GM21367 (cell line): Measurements from ENCODE around the gene NAA38.

Experiments used
- ATAC-seq: cut with Tn5 transposase; IDR thresholded peaks from one replicate; pipeline ENCODE4 v1.9.1; 2021; ENCODE audit not compliant: unreplicated experiment

NAA38 gene

DNA sequence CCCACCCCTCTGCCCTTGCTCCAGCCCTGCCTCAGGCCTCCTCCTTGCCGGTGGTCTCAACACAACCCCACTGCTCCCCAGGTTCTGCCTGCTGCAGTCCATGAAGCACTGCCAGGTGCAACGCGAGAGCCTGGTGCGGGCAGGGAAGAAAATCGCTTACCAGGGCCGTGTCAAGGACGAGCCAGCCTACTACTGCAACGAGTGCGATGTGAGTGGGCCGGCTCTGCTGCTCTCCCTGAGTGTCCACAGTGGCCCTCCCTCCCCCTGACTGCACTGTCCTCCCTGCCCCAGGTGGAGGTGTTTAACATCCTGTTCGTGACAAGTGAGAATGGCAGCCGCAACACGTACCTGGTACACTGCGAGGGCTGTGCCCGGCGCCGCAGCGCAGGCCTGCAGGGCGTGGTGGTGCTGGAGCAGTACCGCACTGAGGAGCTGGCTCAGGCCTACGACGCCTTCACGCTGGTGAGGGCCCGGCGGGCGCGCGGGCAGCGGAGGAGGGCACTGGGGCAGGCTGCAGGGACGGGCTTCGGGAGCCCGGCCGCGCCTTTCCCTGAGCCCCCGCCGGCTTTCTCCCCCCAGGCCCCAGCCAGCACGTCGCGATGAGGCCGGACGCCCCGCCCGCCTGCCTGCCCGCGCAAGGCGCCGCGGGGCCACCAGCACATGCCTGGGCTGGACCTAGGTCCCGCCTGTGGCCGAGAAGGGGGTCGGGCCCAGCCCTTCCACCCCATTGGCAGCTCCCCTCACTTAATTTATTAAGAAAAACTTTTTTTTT is 4.3 kb downstream of the NAA38 start:
- no peak for ATAC-seq

- no peak for ATAC-seq
Observed at GRCh38 chr17:7852262-7852670, 5.1 kb downstream of the NAA38 start.

DNA sequence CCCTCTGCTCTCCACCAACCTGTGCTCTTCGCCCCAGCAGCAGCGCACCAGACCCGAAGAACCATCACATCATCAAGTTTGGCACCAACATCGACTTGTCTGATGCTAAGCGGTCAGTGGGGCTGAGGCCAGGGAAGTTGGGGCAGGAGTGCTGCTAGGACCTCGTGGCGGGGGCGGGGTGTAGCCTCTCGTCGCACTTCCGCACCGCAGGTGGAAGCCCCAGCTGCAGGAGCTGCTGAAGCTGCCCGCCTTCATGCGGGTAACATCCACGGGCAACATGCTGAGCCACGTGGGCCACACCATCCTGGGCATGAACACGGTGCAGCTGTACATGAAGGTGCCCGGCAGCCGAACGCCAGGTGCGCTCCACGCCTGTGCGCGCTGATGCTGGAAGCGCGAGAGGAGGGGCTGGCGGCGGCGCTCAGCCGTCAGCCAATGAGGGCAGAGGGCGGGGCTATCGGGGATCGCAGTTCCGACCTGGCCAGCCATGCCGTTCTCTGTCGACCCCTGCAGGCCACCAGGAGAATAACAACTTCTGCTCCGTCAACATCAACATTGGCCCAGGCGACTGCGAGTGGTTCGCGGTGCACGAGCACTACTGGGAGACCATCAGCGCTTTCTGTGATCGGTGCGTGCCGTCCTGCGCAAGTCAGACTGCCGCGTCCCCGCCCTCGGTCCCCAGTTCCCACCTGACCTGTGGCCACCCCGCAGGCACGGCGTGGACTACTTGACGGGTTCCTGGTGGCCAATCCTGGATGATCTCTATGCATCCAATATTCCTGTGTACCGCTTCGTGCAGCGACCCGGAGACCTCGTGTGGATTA is 5.7 kb downstream of the NAA38 start:
- ATAC-seq = peak; percentile 46

DNA sequence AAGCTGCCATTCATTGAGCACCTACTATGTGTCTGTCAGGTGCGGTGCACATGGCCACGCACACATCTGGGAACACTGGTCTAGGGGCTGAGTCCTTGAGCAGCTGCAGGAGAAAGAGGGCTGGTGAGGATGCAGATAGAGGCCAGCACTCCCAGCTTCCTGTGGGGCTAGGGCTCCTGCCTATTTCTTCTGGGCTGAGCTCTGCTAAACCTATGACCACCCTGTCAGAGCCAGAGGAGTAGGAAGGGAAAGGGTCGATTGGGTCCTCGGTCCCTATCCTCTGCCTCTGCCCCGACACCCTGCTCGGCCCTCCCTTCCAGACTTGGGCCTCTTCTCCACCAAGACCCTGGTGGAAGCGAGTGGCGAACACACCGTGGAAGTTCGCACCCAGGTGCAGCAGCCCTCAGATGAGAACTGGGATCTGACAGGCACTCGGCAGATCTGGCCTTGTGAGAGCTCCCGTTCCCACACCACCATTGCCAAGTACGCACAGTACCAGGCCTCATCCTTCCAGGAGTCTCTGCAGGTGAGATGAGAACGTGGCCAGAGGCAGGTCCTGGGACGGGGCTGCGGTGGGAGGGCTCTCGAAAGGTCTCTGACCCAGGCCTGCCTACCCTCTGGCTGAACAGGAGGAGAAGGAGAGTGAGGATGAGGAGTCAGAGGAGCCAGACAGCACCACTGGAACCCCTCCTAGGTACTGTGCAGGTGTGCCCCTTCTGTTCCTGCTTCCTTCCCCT is 6.5 kb downstream of the NAA38 start:
- no peak for ATAC-seq

GRCh38 chr17:7849751-7850504 is 7.4 kb downstream of the NAA38 start:
- ATAC-seq = no peak

GRCh38 chr17:7849130-7849750 is 8.1 kb downstream of the NAA38 start:
- ATAC-seq = no peak

DNA sequence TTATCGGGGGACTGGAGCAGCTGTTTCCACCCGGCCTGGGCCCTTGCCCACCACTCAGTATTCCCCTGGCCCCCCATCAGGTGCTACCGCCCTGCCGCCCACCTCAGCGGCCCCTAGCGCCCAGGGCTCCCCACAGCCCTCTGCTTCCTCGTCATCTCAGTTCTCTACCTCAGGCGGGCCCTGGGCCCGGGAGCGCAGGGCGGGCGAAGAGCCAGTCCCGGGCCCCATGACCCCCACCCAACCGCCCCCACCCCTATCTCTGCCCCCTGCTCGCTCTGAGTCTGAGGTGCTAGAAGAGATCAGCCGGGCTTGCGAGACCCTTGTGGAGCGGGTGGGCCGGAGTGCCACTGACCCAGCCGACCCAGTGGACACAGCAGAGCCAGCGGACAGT is 8.6 kb downstream of the NAA38 start:
- ATAC-seq = no peak

DNA sequence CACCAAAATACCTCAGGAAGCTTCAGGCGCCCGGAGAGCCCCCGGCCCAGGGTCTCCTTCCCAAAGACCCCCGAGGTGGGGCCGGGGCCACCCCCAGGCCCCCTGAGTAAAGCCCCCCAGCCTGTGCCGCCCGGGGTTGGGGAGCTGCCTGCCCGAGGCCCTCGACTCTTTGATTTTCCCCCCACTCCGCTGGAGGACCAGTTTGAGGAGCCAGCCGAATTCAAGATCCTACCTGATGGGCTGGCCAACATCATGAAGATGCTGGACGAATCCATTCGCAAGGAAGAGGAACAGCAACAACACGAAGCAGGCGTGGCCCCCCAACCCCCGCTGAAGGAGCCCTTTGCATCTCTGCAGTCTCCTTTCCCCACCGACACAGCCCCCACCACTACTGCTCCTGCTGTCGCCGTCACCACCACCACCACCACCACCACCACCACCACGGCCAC is 9.2 kb downstream of the NAA38 start:
- ATAC-seq = no peak

- no peak for ATAC-seq
Observed at GRCh38 chr17:7846765-7847661, 10.3 kb downstream of the NAA38 start.

DNA sequence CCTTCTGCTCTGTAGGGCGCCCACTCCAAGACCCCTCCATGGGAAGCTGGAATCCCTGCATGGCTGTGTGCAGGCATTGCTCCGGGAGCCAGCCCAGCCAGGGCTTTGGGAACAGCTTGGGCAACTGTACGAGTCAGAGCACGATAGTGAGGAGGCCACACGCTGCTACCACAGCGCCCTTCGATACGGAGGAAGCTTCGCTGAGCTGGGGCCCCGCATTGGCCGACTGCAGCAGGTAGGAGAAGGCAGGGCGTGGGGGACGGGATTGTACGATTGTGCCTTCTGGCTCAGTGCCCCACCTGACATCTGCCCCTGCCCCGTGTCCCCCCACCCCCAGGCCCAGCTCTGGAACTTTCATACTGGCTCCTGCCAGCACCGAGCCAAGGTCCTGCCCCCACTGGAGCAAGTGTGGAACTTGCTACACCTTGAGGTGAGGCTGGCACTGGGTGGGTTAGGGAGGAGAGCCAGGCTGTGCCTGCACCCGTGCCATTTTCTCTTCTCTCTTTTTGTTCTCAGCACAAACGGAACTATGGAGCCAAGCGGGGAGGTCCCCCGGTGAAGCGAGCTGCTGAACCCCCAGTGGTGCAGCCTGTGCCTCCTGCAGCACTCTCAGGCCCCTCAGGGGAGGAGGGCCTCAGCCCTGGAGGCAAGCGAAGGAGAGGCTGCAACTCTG is 11.2 kb downstream of the NAA38 start:
- no peak for ATAC-seq

- ATAC-seq = no peak
Observed at GRCh38 chr17:7845359-7846062, 11.8 kb downstream of the NAA38 start.

GRCh38 chr17:7844292-7845154 is 12.8 kb downstream of the NAA38 start:
- peak; percentile 29 for ATAC-seq

DNA sequence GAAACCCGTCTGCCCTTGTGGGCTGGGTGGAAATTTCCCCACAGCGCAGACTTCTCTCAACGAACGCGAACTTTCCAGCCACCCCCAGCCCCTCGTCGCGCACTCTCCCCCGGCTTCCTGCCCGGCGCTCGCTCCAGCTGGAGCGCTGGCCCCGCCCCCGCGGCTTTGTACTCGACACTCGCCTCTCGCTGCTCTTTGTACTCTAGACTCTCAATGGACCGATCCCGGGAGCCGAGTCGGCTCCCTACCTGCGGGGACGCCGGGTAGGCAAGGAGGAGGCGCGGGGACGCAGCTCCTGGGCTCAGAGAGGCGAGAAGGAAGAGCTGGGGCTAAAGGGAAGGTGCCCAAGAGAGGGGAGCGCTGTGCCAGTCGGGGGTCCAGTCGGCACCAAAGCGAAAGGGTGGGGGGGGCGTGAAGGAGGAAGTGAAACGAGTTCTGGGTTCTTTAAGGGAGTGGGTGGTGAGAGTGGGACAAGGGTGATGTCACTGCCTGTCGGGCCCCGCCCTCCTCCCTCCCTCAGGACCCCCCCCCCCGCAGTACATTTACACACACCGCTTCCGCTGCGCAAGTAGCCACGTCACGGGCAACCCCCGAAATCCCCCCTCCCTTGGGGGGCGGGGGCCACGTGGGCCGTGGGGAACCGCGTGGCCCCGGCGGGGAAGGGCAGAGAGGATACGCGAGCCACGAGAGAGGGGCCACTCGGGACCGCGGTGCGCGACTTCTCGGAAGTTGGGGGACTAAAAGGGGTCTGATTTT is 13.6 kb downstream of the NAA38 start:
- no peak for ATAC-seq

GRCh38 chr17:7843257-7843535 is 14.2 kb downstream of the NAA38 start:
- ATAC-seq = no peak

GRCh38 chr17:7842380-7843256 is 14.7 kb downstream of the NAA38 start:
- no peak for ATAC-seq

GRCh38 chr17:7841915-7842379 is 15.4 kb downstream of the NAA38 start:
- no peak for ATAC-seq
